G401 (cell line): ENCODE measurements around the gene NTHL1. TPM values are rescaled to one million over a fixed set of nuclear protein-coding genes. Genes with fewer than 3 reads are reported as not detected.
A peak's percentile ranks its signal among the peaks of the same experiment; 100 is the strongest.

ENCODE experiments used
- DNase-seq: peaks from one replicate; pipeline ENCODE4 v3.0.0-alpha.2; 2015; ENCODE audit warnings: low spot score
- in situ Hi-C: cut with HindIII; loops from 2 replicates; pipeline ENCODE4 v1.10.0; 2016; ENCODE audit warnings: low sequenced_read_pairs, mixed read lengths
- total RNA-seq: library from RNA; depleted of rRNA; stranded (reverse); fragments of >200 nt; shearing (Covaris generic); gene quantifications from 2 replicates; pipeline ENCODE4 v1.2.3, GENCODE V29; 2014

NTHL1 gene
- total RNA-seq, 1 experiment from 2014 or later = 36.6 TPM

DNA sequence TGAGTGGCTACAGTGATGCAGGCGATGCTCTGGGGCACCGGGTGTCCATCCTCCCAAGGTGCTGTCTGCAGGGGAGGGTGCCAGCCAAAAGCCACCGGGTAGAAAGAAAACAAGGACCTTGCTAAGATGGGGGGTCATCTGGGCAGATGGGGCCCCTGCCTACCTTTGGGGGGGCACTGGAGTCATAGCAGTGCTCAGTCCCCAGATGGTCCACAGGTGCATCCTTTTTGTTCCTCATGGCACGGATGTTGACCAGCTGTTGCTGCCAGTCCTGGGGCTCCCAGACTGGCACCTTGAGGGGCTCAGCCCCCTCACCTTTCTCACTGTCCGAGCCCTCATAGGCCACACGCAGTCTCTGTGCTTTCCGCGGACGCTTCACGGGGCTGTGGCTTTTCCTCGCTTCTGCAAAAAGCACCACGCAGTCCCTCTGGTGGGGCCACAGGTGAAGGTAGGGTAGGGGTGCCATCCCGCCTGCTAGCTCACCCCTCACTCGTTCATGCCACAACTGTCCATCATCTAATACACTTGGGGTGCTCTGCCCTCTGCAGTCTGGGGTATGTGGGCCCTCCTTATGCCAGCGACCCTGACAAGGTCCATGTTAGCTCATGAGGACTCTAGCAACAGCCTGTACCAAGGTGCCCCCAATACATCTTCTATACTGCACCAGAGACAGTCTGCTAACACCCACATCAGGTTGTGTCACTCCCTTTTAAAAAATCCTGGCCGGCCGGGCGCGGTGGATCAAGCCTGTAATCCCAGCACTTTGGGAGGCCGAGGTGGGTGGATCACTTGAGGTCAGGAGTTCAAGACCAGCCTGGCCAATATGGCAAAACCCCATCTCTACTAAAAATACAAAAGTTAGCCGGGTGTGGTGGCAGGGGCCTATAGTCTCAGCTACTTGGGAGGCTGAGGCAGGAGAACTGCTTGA lies 1.4 kb downstream of the NTHL1 start:
- DNase-seq = no peak
- in situ Hi-C loops = no loop called here

DNA sequence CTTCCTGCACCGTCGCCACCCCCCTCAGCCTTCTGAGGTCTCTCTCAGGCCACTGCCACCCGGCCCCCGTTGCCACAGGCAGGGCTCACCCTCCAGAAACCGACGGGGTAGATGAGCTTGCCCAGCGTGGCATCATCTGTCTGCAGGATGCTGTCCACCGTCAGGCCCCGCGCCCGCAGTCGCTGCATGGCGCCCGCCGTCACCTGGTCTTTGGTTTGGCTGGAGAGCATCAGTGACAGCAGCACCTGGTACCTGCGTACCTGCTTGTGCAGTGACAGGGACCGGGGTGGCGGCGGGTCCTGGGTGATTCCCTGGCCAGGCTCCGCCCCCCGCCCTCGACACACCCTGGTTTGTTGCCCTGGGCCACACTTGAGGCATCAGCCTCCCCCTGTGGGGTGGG lies 3.1 kb downstream of the NTHL1 start:
- in situ Hi-C loops = no loop called here
- no peak for DNase-seq

- DNase-seq = peak; percentile 47
- in situ Hi-C loops = no loop called here
These were observed 3.8 kb downstream of the NTHL1 start for GRCh38 chr16:2043667-2044451.

- no peak for DNase-seq
- in situ Hi-C loops = no loop called here
These were observed 4.5 kb downstream of the NTHL1 start for GRCh38 chr16:2042986-2043666.

GRCh38 chr16:2042171-2042985 lies 5.3 kb downstream of the NTHL1 start:
- no peak for DNase-seq
- in situ Hi-C loops = no loop called here

DNA sequence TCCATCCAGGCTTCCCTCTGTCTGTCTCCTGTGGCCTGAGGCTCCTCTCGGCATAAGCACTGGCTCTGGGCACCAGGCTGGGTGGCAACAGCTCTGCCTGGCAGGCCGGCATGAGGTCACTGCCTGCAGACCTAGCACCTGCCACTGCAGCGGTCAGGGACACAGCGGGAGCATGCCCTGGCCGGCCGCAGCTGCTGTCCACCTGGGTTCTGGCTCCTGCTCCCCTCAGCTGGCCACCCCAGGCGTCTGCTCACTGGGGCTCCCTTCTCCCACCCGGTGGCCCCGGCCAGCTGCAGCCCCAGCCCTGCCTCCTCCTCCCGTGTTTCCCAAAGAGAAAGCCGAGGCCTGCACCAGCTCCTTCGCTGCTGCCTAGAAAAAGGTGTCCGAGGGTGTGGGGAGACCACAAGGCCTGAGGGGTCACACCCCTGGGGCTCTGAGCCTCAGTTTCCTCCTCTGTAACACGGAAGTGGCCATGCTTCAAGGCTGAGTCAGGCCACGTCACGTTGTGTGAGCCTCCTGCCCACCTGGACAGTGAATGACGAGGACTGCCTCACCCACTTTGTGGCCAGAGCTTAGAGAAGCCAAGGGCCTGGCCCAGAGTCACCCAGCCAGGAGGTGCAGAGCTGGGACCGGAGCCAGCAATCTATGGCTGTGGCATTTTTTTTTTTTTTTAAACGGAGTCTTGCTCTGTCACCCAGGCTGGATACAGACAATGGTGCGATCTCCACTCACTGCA lies 6.7 kb downstream of the NTHL1 start:
- in situ Hi-C loops = no loop called here
- DNase-seq = peak; percentile 71

DNA sequence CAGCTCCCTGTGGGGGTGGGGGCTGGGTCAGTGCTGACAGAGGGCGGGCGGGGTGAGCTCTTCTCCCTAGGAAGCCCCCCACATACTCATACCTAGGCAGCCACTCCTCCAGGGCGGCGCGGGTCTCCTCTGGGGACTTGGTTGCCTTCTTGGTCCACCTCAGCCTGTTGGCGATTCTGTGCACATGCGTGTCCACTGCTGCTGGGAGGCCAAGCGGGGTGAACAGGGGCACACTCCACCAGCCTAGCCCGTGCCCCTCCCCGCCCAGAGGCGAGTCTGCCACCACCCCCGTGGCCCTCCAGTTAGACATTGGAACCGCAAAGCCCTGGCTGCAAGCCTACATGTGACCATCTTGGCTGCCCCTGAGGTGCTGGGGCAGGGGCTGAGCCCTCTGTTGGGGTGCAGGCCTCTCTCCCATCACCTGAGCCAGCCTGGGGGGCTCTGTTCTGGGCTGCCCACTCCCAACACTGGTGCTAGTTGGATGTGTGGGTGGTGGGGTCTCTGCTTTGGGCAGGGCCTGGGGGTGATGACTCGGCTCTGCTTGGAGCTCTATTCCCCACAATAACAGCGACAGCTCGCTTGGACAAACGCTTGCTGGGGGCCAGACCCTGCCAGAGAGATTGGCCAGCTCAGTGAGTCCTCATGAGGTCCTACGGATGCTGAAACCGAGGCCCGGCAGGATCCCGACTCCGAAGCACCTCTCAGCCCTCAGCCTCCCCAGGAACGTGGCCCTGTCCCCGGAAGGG lies 7.4 kb downstream of the NTHL1 start:
- no peak for DNase-seq
- in situ Hi-C loops = no loop called here

DNA sequence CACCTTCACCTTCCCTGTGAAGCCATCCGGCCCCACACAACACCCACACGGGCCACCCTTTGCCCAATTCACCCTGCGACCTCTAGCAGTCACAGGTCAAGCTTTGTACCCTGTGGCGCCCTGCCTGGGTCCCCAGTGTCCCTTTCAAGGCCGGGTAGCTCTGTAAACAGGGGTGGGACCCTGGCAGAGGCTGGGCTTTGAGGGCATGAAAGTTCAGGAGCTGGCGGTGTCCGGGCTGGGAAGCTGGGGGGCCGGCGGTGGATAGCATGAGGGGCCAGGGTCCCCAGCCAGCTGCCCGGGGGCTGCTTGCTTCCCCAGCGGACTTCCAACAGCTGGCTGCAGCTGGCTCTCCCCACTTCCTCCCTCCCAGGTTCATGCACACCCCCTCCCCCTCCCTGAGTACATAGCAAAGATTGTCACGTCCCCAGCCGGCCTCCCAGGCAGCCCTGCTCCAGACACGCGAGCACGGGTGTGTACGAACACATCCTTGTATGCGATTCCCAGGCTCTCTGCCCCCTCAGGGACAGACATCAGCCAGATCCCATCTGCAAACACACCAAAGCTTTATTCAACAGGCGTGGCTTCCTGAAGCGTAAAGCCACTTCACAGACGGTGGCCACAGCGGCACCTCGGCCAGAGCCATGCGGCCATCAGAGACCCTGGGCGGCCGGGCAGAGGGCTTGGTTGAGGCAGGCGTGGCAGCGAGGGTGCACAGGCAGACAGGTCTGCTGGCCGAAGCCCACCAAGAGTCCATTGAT lies 8.2 kb downstream of the NTHL1 start:
- no peak for DNase-seq
- in situ Hi-C loops = loop anchor here (5.0 kb wide), 1 partner anchor 123 kb away; no protein-coding TSS in a partner anchor

GRCh38 chr16:2038382-2039231 lies 9.0 kb downstream of the NTHL1 start:
- no peak for DNase-seq
- in situ Hi-C loops = loop anchor here (5.0 kb wide), 1 partner anchor 124 kb away; no protein-coding TSS in a partner anchor

- DNase-seq = no peak
- in situ Hi-C loops = loop anchor here (5.0 kb wide), 1 partner anchor 124 kb away; no protein-coding TSS in a partner anchor
These were observed 9.8 kb downstream of the NTHL1 start for GRCh38 chr16:2037647-2038381.

DNA sequence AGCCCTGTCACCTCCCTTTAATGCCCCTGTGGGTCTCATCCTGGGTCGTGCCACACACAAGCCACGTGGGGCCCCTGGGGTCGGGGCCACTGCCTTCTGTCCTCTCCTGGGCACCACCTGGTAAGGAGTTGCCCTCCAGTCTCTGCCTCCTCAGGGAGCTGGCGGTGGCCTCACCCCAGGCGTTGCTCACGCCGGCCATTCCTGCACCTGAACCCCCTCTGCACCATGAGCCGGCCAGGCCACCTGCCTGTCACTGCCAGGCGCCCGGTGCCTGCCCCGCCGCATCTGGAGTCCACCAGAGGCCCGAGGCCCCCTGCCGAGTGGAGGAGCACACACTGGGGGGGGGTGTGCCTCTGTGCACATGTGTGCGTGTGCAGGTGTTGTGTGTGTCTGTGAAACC lies 10.5 kb downstream of the NTHL1 start:
- no peak for DNase-seq
- in situ Hi-C loops = loop anchor here (5.0 kb wide), 1 partner anchor 125 kb away; no protein-coding TSS in a partner anchor

GRCh38 chr16:2036200-2036966 lies 11.3 kb downstream of the NTHL1 start:
- in situ Hi-C loops = loop anchor here (5.0 kb wide), 1 partner anchor 126 kb away; no protein-coding TSS in a partner anchor
- no peak for DNase-seq

GRCh38 chr16:2035431-2036199 lies 12.0 kb downstream of the NTHL1 start:
- in situ Hi-C loops = loop anchor here (5.0 kb wide), 1 partner anchor 127 kb away; no protein-coding TSS in a partner anchor
- no peak for DNase-seq
